Erythroblast (primary cell): Measurements from ENCODE around the gene MED13L.

Source experiments
- GATA1 ChIP-seq: IDR thresholded peaks from 2 replicates; pipeline ENCODE4 v1.6.1; 2011; ENCODE audit warnings: low read depth, mild to moderate bottlenecking, control low read depth, low read length, moderate library complexity
- POLR2A ChIP-seq: IDR thresholded peaks from 2 replicates; pipeline ENCODE4 v1.6.1; 2011; ENCODE audit warnings: mild to moderate bottlenecking, low read length

DNA sequence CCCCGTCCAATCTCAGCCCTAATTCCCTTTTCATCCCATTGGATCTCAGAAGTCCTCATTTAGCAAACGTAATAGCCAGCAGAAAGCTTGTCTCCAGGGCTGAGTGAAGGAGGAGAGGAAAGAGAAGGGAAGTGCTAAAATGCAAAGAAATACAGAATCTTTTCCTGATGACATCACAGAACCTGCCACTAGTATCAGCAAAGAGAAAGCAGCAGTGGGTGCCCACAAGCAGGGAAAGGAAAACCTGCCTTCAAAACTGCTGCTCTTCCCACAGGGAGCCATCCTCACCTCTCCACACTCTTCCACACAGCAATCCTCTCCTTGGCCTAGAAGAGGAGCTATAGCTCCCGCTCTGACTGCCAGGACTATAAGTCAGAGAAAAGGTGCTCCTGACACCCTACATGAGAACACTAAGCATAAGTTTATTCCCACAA lies 11.3 kb downstream of the MED13L start:
- TF ChIP-seq POLR2A (no peak), GATA1 (no peak)
